Measurements from ENCODE around the gene MTHFD2L. TPM values are rescaled to one million over a fixed set of nuclear protein-coding genes. Genes with fewer than 3 reads are reported as not detected.

The MTHFD2L gene
- total and polyA plus RNA-seq, 9 of the 15 experiments (the other 6 are each of a cell fraction or from before 2014, with no cell fraction given), result 10.0 to 39.0 (median 26.0) TPM

DNA sequence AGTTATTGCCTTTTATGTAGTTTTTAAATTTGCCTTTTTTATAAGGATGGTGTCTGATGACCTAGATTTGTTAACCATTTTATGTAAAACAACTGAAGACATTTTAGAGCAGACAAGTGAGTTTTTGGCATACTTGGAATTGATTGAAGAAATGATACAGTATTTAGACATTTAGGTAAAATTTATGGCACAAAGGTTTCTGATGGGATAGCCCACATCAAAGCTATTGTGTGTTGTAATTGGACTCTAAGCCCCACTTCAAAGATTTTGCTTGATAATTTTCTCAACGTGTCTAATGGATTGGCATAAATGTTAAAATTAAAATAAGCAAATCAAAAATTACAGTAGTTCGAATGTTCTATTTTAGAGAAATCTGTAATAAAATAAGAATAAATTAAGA is 168.0 kb downstream of the MTHFD2L start:
- H3K4me1 ChIP-seq (replicated peaks in 1 of 2; ENCODE audit: control insufficient read depth in 2 of 2, insufficient read depth in 2 of 2, low read length in 2 of 2), result peaks cover 1 to 36% of the 10 kb centered on the region in 2 experiments; a peak in 4 of 5 replicates
- BruUV-seq (replicated peaks), result no TSS peak
- in situ Hi-C loops (cut with MboI), result no loop called here

More for the DNA sequence above, 168.0 kb downstream of the MTHFD2L start:
- no peaks in the 10 kb centered on the region for H3K9me3 ChIP-seq (replicated peaks; ENCODE audit: control insufficient read depth, insufficient read depth, low read depth, low read length)
- CTCF ChIA-PET (ENCODE audit: low intra/inter-chr PET ratio), result no interaction called here
- H3K27ac ChIP-seq (ENCODE audit: extremely low read depth, low read depth, low read length), result peak overlapping the region; percentile 21; the same call in 2 of the 3 replicates
- FAIRE-seq, result peak; percentile 59
- H3K9ac ChIP-seq (ENCODE audit: insufficient read depth in 1 of 2, low read depth in 2 of 2, low read length in 2 of 2), result peak overlapping the region in 1 of 2 experiments; percentile 70; a peak in 1 of 4 replicates
- TF ChIP-seq, protein P1, sequence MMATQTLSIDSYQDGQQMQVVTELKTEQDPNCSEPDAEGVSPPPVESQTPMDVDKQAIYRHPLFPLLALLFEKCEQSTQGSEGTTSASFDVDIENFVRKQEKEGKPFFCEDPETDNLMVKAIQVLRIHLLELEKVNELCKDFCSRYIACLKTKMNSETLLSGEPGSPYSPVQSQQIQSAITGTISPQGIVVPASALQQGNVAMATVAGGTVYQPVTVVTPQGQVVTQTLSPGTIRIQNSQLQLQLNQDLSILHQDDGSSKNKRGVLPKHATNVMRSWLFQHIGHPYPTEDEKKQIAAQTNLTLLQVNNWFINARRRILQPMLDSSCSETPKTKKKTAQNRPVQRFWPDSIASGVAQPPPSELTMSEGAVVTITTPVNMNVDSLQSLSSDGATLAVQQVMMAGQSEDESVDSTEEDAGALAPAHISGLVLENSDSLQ (IDR thresholded peaks at IDR 0.05), result 0 out of 2 replicates have a peak, but pooled peaks have one; percentile 14
- TF ChIP-seq CHD4 (IDR thresholded peaks at IDR 0.05; ENCODE audit: insufficient read depth, insufficient replicate concordance, low read depth, low read length, poor library complexity, severe bottlenecking), result no peak
- TF ChIP-seq KDM4B (IDR thresholded peaks at IDR 0.05; ENCODE audit: borderline replicate concordance in 2 of 2, low read depth in 1 of 2), result no peak
- peak; percentile 77 for TF ChIP-seq ZNF24 (IDR thresholded peaks at IDR 0.05)
- TF ChIP-seq, protein P2, sequence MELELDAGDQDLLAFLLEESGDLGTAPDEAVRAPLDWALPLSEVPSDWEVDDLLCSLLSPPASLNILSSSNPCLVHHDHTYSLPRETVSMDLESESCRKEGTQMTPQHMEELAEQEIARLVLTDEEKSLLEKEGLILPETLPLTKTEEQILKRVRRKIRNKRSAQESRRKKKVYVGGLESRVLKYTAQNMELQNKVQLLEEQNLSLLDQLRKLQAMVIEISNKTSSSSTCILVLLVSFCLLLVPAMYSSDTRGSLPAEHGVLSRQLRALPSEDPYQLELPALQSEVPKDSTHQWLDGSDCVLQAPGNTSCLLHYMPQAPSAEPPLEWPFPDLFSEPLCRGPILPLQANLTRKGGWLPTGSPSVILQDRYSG (tag; conservative IDR thresholded peaks at IDR 0.05; ENCODE audit: low read depth), result no peak
- no peak for TF ChIP-seq ZZZ3 (IDR thresholded peaks at IDR 0.05)
- TF ChIP-seq HINFP (tag; conservative IDR thresholded peaks at IDR 0.05; ENCODE audit: low read depth), result no peak
- no peak for TF ChIP-seq ADNP (tag; IDR thresholded peaks at IDR 0.05)
- TF ChIP-seq ZNF778 (CRISPR knock-in tag; IDR thresholded peaks at IDR 0.05), result no peak
- TF ChIP-seq PBX2 (CRISPR knock-in tag; IDR thresholded peaks at IDR 0.05; ENCODE audit: low read depth), result no peak
- TF ChIP-seq PBX2 (tag; conservative IDR thresholded peaks at IDR 0.05; ENCODE audit: low read depth), result 0 out of 2 replicates have a peak, but pooled peaks have one; percentile 7
- TF ChIP-seq MEIS2 (IDR thresholded peaks at IDR 0.05; ENCODE audit: partially characterized antibody), result peak; percentile 76
- peak; percentile 96 for TF ChIP-seq LEF1 (IDR thresholded peaks at IDR 0.05)
- no peak for TF ChIP-seq POLR2AphosphoS2 (IDR thresholded peaks at IDR 0.05; ENCODE audit: low read length)
- peak; percentile 85; the same call in 1 of the 2 replicates for TF ChIP-seq TCF7 (IDR thresholded peaks at IDR 0.05; ENCODE audit: borderline replicate concordance)
- no peaks in the 10 kb centered on the region for H3K27me3 ChIP-seq (ENCODE audit: control insufficient read depth in 2 of 2, insufficient read depth in 2 of 2, low read length in 2 of 2)
- POLR2A ChIA-PET, result no interaction called here
- 11% methylated on average over 2 of the region's 2 CpGs for WGBS (ENCODE audit: insufficient coverage, low coverage, missing lambda C conversion rate)
- intact Hi-C loops (cut with micrococcal nuclease), result loop anchor here (5.0 kb wide), 1 partner anchor 121 kb away; the partner anchor contains the start of gene AREG
- no peak overlapping the region for H2AFZ ChIP-seq (ENCODE audit: low read depth, low read length)
- H3K79me2 ChIP-seq (ENCODE audit: control insufficient read depth, insufficient read depth, low read length), result peaks cover 94% of the 10 kb centered on the region
- H3K4me3 ChIP-seq, result no peak overlapping the region
- ATAC-seq, result no peak
- DNase-seq (ENCODE audit: extremely low read depth in 1 of 4, low spot score in 3 of 4), result no peak
- peaks cover 7% of the 10 kb centered on the region; the same call in 2 of the 3 replicates for H3K36me3 ChIP-seq (ENCODE audit: control insufficient read depth, insufficient read depth, low read length)
- H4K20me1 ChIP-seq (replicated peaks; ENCODE audit: control insufficient read depth, insufficient read depth, low read length), result no peaks in the 10 kb centered on the region
- 0 out of 2 replicates have a peak overlapping the region, but pooled peaks have one; percentile 33 for H3K4me2 ChIP-seq (ENCODE audit: insufficient read depth, low read length)
- H3K9me1 ChIP-seq (ENCODE audit: control insufficient read depth, insufficient read depth, low read length), result no peaks in the 10 kb centered on the region

Measured in K562 (cell line).